Measurements from ENCODE around the gene ZSCAN5A.
"Not testable (repeated sequence)": the region's sequence is repeated elsewhere in the genome, so short reads cannot be mapped to it uniquely, and the experiment has no call there.

The ZSCAN5A gene

GRCh38 chr19:56270676-56271075 lies 44.0 kb downstream of the ZSCAN5A start:
- DNase-seq: no peak

GRCh38 chr19:56269348-56269747 lies 45.3 kb downstream of the ZSCAN5A start:
- DNase-seq: no peak

GRCh38 chr19:56266051-56266450 lies 48.6 kb downstream of the ZSCAN5A start:
- DNase-seq: no peak

- no peak for DNase-seq
These were observed 51.3 kb downstream of the ZSCAN5A start for GRCh38 chr19:56263319-56263718.

- DNase-seq: not testable (repeated sequence)
These were observed 52.7 kb downstream of the ZSCAN5A start for GRCh38 chr19:56261932-56262331.

GRCh38 chr19:56261145-56261544 lies 53.5 kb downstream of the ZSCAN5A start:
- no peak for DNase-seq

- no peak for DNase-seq
These were observed 56.4 kb downstream of the ZSCAN5A start for GRCh38 chr19:56258272-56258671.

- DNase-seq: peak; percentile 42
These were observed 60.9 kb downstream of the ZSCAN5A start for GRCh38 chr19:56253737-56254136.

- DNase-seq: peak; percentile 28
These were observed 61.8 kb downstream of the ZSCAN5A start for GRCh38 chr19:56252699-56253422.

- not testable (repeated sequence) for DNase-seq
These were observed 65.8 kb downstream of the ZSCAN5A start for GRCh38 chr19:56248736-56249338.

GRCh38 chr19:56245764-56246163 lies 68.9 kb downstream of the ZSCAN5A start:
- not testable (repeated sequence) for DNase-seq

- DNase-seq: no peak
These were observed 69.4 kb downstream of the ZSCAN5A start for GRCh38 chr19:56245121-56245740.

GRCh38 chr19:56223481-56223880 lies 91.2 kb downstream of the ZSCAN5A start:
- DNase-seq: no peak

- no peak for DNase-seq
These were observed 91.7 kb downstream of the ZSCAN5A start for GRCh38 chr19:56222901-56223300.

- DNase-seq: no peak
These were observed 92.8 kb downstream of the ZSCAN5A start for GRCh38 chr19:56221851-56222250.

GRCh38 chr19:56221442-56221841 lies 93.2 kb downstream of the ZSCAN5A start:
- not testable (repeated sequence) for DNase-seq

- DNase-seq: no peak
These were observed 95.7 kb downstream of the ZSCAN5A start for GRCh38 chr19:56218961-56219360.

GRCh38 chr19:56217039-56217949 lies 97.3 kb downstream of the ZSCAN5A start:
- no peak for DNase-seq

GRCh38 chr19:56211718-56212117 lies 102.9 kb downstream of the ZSCAN5A start:
- DNase-seq: no peak

GRCh38 chr19:56210036-56210435 lies 104.6 kb downstream of the ZSCAN5A start:
- DNase-seq: not testable (repeated sequence)

- no peak for DNase-seq
These were observed 105.5 kb downstream of the ZSCAN5A start for GRCh38 chr19:56209091-56209490.

- not testable (repeated sequence) for DNase-seq
These were observed 107.1 kb downstream of the ZSCAN5A start for GRCh38 chr19:56207581-56207980.

- no peak for DNase-seq
These were observed 112.7 kb downstream of the ZSCAN5A start, which contains the start of gene ZSCAN5C for GRCh38 chr19:56201973-56202372. TSS of gene ZSCAN5C (plus strand) at chr19:56202273. CDS start at chr19:56205914, 3,641 bp downstream.

Measured in NCI-H345 (cell line).